GM12878 (cell line): ENCODE data around the gene NCAPD3. TPM values are rescaled to one million over a fixed set of nuclear protein-coding genes. Genes with fewer than 3 reads are reported as not detected.
A peak's percentile ranks its signal among the peaks of the same experiment; 100 is the strongest.

Experiments used
- ATAC-seq: fragments of 200-7000 bp; cut with Tn5 transposase; 3 replicates; pipeline ENCODE4 v1.9.1; 2020; ENCODE audit warnings: mild to moderate bottlenecking, moderate library complexity
- Bru-seq: library from RNA; stranded (reverse); fragments of 400-500 nt; gene quantifications from one replicate; lab custom pipeline; 2021; lab: Mats Ljungman, UMichigan
- BruChase-seq, 2 experiments: library from RNA; stranded (reverse); fragments of 400-500 nt; gene quantifications; one replicate each; lab custom pipeline; 2021; lab: Mats Ljungman, UMichigan
- BruUV-seq: library from RNA; stranded (reverse); fragments of 400-500 nt; replicated peaks from 2 replicates; lab custom pipeline; 2021; lab: Mats Ljungman, UMichigan
- CTCF ChIA-PET: fragments of 300-600 bp; sonication (Branson Sonifier 250); formaldehyde crosslinking; extraction: SDS; loops from one replicate; lab custom pipeline; 2021; ENCODE audit warnings: inconsistent platforms; lab: Yijun Ruan, JAX
- POLR2A ChIA-PET: fragments of 350-600 bp; formaldehyde crosslinking; extraction: SDS; loops from one replicate; lab custom pipeline; 2021; ENCODE audit warnings: inconsistent platforms; lab: Charles Lee
- RAD21 ChIA-PET: fragments of 300-600 bp; sonication (Branson Sonifier 250); formaldehyde crosslinking; loops from one replicate; lab custom pipeline; 2023; ENCODE audit warnings: antibody characterized with exemption; ENCODE audit not compliant: unreplicated experiment; lab: Charles Lee
- SMC1A ChIA-PET: fragments of 300-600 bp; sonication (Branson Sonifier 250); formaldehyde crosslinking; loops from one replicate; lab custom pipeline; 2023; ENCODE audit not compliant: unreplicated experiment, uncharacterized antibody; lab: Charles Lee
- DNase-seq: peaks from one replicate; pipeline ENCODE4 v3.0.0-alpha.2; 2011; ENCODE audit warnings: low read depth, low spot score
- FAIRE-seq: peaks from 3 replicates; lab custom pipeline; 2011; peaks lifted over from hg19 to GRCh38; lab: Jason Lieb, UNC
- H2AFZ ChIP-seq: 2 replicates; pipeline ENCODE4 v1.6.0; 2011; ENCODE audit warnings: low read depth, low read length, control low read depth; ENCODE audit not compliant: control insufficient read depth
- H3K27ac ChIP-seq: 2 replicates; pipeline ENCODE4 v1.5.1; 2011; ENCODE audit warnings: control low read depth; ENCODE audit not compliant: control insufficient read depth, insufficient read depth
- H3K27me3 ChIP-seq, 2 experiments: replicated peaks in 1 of 2; 2 replicates each; pipeline versions ENCODE4 v1.6.0 to v1.6.1; 2011; ENCODE audit warnings: low read length in 1 of 2; ENCODE audit not compliant: control insufficient read depth in 2 of 2, insufficient read depth in 2 of 2
- H3K36me3 ChIP-seq, 2 experiments: 2 replicates each; pipeline ENCODE4 v1.5.1; 2011; ENCODE audit warnings: low read length in 1 of 2; ENCODE audit not compliant: control insufficient read depth in 2 of 2, insufficient read depth in 2 of 2
- H3K4me1 ChIP-seq: 2 replicates; pipeline ENCODE4 v1.6.1; 2011; ENCODE audit warnings: mild to moderate bottlenecking, low read length, moderate library complexity, mixed read lengths; ENCODE audit not compliant: control insufficient read depth, insufficient read depth
- H3K4me2 ChIP-seq: 2 replicates; pipeline ENCODE4 v1.6.0; 2011; ENCODE audit warnings: control low read depth; ENCODE audit not compliant: control insufficient read depth, insufficient read depth
- H3K4me3 ChIP-seq: fragments of 200-600 bp; sonication (generic); 2 replicates; pipeline ENCODE4 v1.5.1; 2016
- H3K79me2 ChIP-seq: 2 replicates; pipeline ENCODE4 v1.6.0; 2011; ENCODE audit warnings: low read length; ENCODE audit not compliant: control insufficient read depth, insufficient read depth
- H3K9ac ChIP-seq: 2 replicates; pipeline ENCODE4 v1.8.0; 2011; ENCODE audit warnings: low read length, control low read depth, mixed read lengths; ENCODE audit not compliant: control insufficient read depth, insufficient read depth
- H3K9me3 ChIP-seq: replicated peaks from 3 replicates; pipeline ENCODE4 v1.5.1; 2011; ENCODE audit warnings: mild to moderate bottlenecking, low read length; ENCODE audit not compliant: control insufficient read depth, insufficient read depth
- H4K20me1 ChIP-seq: 2 replicates; pipeline ENCODE4 v1.6.0; 2011; ENCODE audit not compliant: control insufficient read depth, insufficient read depth
- MEF2B ChIP-seq: fragments of 450-650 bp; IDR thresholded peaks from 2 replicates; pipeline ENCODE4 v1.6.1; 2018; ENCODE audit warnings: mild to moderate bottlenecking, moderate library complexity; ENCODE audit not compliant: partially characterized antibody, poor library complexity, severe bottlenecking
- MTA3 ChIP-seq: IDR thresholded peaks from 2 replicates; pipeline ENCODE4 v1.6.1; 2012; ENCODE audit warnings: low read length, inconsistent platforms, borderline replicate concordance
- NBN ChIP-seq: fragments of 450-650 bp; IDR thresholded peaks from 2 replicates; pipeline ENCODE4 v1.6.1; 2016
- SUZ12 ChIP-seq: fragments of 200-600 bp; sonication (generic); IDR thresholded peaks from one replicate; pipeline ENCODE4 v1.6.1; 2018; ENCODE audit warnings: antibody characterized with exemption, mild to moderate bottlenecking; ENCODE audit not compliant: unreplicated experiment
- TCF12 ChIP-seq: IDR thresholded peaks from 2 replicates; pipeline ENCODE4 v1.6.1; 2011; ENCODE audit warnings: low read depth, mild to moderate bottlenecking, low read length
- YBX1 ChIP-seq: fragments of 450-650 bp; IDR thresholded peaks from 2 replicates; pipeline ENCODE4 v1.6.1; 2016; ENCODE audit warnings: antibody characterized with exemption
- WGBS: methylation state at CpG from one replicate; pipeline ENCODE4 v1.1.6; 2016; ENCODE audit warnings: low lambda C conversion rate; ENCODE audit not compliant: insufficient replicate concordance, insufficient coverage; ENCODE audit errors: missing lambda C conversion rate; 5-methylcytosine and 5-hydroxymethylcytosine counted together
- in situ Hi-C: fragments of 300-500 bp; cut with MboI; formaldehyde crosslinking; loops from 9 replicates; pipeline ENCODE4 v1.14.3; 2018; ENCODE audit warnings: mixed read lengths
- intact Hi-C: fragments of 100-400 bp; cut with micrococcal nuclease; formaldehyde crosslinking; loops from one replicate; pipeline ENCODE4 v1.14.2; 2022; ENCODE audit not compliant: unreplicated experiment
- long read RNA-seq, 2 experiments: library from polyadenylated mRNA; unstranded; transcript quantifications; one replicate each; pipeline ENCODE4 v2.0.0, GENCODE V29; 2019 to 2020
- polyA minus RNA-seq, 3 experiments: library from RNA; depleted of rRNA, polyadenylated mRNA; stranded (reverse); fragments of >200 nt; gene quantifications; 2 replicates each; pipeline ENCODE4 v1.2.3, GENCODE V29; 2011
- polyA plus RNA-seq, 11 experiments: library from polyadenylated mRNA; depleted of rRNA in 4 of 11; unstranded in 6 of 11; stranded (reverse) in 5 of 11; fragments of >200 nt; fragmentation: Nextera tagmentation in 4 of 11; fragmentation: Illumina TruSeq in 1 of 11; extraction: Ambion mirVana in 4 of 11; extraction: Trizol in 1 of 11; gene quantifications; 1 replicate in 1 of 11; 2 replicates in 10 of 11; pipeline versions ENCODE4 v1.2.1 to v1.2.3, GENCODE V29; 2011 to 2016; ENCODE audit warnings: inconsistent platforms in 2 of 11, missing spikeins in 2 of 11, low read depth in 1 of 11
- total RNA-seq, 4 experiments: library from RNA; depleted of rRNA in 3 of 4; stranded (reverse); fragments of >200 nt in 3 of 4; fragmentation: Illumina TruSeq in 1 of 4; extraction: Trizol in 1 of 4; gene quantifications; 2 replicates each; pipeline versions ENCODE4 v1.2.1 to v1.2.3, GENCODE V29; 2013 to 2021
- TF ChIP-seq, protein P1 (sequence below): IDR thresholded peaks from 2 replicates; pipeline ENCODE4 v1.6.1; 2012; ENCODE audit warnings: low read depth, low read length, improper control_type of control experiment
- TF ChIP-seq, protein P2 (sequence below): fragments of 450-650 bp; conservative IDR thresholded peaks from 2 replicates; pipeline ENCODE4 v1.6.1; 2017; ENCODE audit warnings: mild to moderate bottlenecking, moderate library complexity

Gene NCAPD3, protein sequence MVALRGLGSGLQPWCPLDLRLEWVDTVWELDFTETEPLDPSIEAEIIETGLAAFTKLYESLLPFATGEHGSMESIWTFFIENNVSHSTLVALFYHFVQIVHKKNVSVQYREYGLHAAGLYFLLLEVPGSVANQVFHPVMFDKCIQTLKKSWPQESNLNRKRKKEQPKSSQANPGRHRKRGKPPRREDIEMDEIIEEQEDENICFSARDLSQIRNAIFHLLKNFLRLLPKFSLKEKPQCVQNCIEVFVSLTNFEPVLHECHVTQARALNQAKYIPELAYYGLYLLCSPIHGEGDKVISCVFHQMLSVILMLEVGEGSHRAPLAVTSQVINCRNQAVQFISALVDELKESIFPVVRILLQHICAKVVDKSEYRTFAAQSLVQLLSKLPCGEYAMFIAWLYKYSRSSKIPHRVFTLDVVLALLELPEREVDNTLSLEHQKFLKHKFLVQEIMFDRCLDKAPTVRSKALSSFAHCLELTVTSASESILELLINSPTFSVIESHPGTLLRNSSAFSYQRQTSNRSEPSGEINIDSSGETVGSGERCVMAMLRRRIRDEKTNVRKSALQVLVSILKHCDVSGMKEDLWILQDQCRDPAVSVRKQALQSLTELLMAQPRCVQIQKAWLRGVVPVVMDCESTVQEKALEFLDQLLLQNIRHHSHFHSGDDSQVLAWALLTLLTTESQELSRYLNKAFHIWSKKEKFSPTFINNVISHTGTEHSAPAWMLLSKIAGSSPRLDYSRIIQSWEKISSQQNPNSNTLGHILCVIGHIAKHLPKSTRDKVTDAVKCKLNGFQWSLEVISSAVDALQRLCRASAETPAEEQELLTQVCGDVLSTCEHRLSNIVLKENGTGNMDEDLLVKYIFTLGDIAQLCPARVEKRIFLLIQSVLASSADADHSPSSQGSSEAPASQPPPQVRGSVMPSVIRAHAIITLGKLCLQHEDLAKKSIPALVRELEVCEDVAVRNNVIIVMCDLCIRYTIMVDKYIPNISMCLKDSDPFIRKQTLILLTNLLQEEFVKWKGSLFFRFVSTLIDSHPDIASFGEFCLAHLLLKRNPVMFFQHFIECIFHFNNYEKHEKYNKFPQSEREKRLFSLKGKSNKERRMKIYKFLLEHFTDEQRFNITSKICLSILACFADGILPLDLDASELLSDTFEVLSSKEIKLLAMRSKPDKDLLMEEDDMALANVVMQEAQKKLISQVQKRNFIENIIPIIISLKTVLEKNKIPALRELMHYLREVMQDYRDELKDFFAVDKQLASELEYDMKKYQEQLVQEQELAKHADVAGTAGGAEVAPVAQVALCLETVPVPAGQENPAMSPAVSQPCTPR (N-terminal part only)
- total RNA-seq (2013; cell fraction: nucleolus; rRNA removed): 128 and 132 TPM in 2 replicates
- 38.2 and 44.6 TPM in 2 replicates for total RNA-seq (2014; rRNA removed)
- total RNA-seq (2014; rRNA removed; fragmentation: Illumina TruSeq; extraction: Trizol): 45.9 and 47.1 TPM in 2 replicates
- total RNA-seq (2021): 54.6 and 56.6 TPM in 2 replicates
- polyA plus RNA-seq (2011; ENCODE audit: low read depth): 17.0 TPM
- 49.3 and 58.2 TPM in 2 replicates for polyA plus RNA-seq (2011; rRNA removed)
- 47.3 and 55.5 TPM in 2 replicates for polyA plus RNA-seq (2011; cell fraction: cytosol; rRNA removed)
- polyA plus RNA-seq (2011; cell fraction: nucleus; rRNA removed): 146 and 171 TPM in 2 replicates
- 22.8 and 31.9 TPM in 2 replicates for polyA plus RNA-seq (2012)
- 47.9 and 52.5 TPM in 2 replicates for polyA plus RNA-seq (2014; fragmentation: Illumina TruSeq; extraction: Trizol)
- 10 to 100 TPM; 14.9 to 17.5 TPM for polyA plus RNA-seq (2014; fragmentation: Nextera tagmentation; extraction: Ambion mirVana)
- polyA plus RNA-seq (2014; rRNA removed): 45.2 and 51.8 TPM in 2 replicates
- 10 to 100 TPM; 48.4 to 51.0 TPM for polyA plus RNA-seq (2016; fragmentation: Nextera tagmentation; extraction: Ambion mirVana)
- polyA minus RNA-seq (2011; rRNA and poly(A)+ RNA removed): 72.6 and 80.8 TPM in 2 replicates
- 29.9 and 37.0 TPM in 2 replicates for polyA minus RNA-seq (2011; cell fraction: cytosol; rRNA and poly(A)+ RNA removed)
- 64.7 and 112 TPM in 2 replicates for polyA minus RNA-seq (2011; cell fraction: nucleus; rRNA and poly(A)+ RNA removed)
- percentile 73 among the genes with signal in this experiment for Bru-seq, nascent RNA
- percentile 80 among the genes with signal in this experiment for BruChase-seq, experiment 1, labeled RNA remaining after a 6-hour chase
- BruChase-seq, experiment 2, labeled RNA remaining after a 2-hour chase: percentile 78 among the genes with signal in this experiment
- long read RNA-seq, experiment 1, full-length matches to known transcripts: 1 of 8 reads
- long read RNA-seq, experiment 1, partial matches to known transcripts: 4 of 8 reads
- long read RNA-seq, experiment 1, other reads (novel, unspliced or antisense): 3 of 8 reads
- long read RNA-seq, experiment 2, partial matches to known transcripts: 45 of 58 reads
- long read RNA-seq, experiment 2, other reads (novel, unspliced or antisense): 13 of 58 reads

DNA sequence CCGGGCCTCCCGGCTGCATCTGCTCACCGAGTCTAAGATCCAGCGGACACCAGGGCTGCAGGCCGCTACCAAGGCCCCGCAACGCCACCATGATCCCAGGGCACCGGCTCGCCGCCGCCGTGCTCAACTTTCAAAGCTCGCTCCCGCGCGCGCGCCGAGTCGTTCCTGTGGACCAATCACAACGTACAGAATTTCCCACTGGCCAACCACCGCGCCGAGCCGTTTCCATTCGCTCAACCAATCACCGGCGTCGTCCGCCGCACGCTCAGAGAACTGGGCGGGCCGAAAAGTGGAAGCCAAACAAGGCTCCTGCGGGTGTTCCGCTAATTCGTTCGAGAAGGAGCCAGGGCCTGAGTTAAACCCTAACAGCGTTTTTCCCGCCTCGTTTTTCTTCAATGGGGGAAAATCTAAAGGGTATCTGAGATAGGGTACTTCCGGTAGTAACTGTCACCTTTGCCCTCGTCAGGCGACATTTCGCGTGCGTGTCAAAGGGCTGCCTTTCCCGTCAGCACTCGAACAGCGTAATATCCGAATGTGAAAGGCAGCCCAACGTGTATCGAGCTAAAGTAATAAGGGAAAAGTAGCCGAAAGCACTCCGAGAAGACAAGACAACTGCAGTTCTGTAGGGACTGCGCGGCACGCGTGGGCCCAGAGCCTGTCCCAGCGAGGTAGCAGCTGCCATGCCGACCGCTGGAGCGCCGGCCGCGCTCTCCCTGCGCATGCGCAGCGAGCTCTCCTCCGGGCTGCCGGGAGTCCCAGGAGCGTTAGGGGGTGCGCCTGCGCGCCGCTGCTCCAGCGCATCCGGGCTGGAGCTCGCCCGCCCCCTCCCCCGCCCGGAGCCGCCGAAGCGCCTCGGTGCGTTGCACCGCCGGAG is at the start of gene NCAPD3, which contains the start of gene VPS26B:
Gene NCAPD3 (minus strand): TSS at position 132 of the 874 bp plus-strand sequence. CDS start 41 bp downstream, at position 91.
Gene VPS26B (plus strand): TSS at position 836 of the 874 bp plus-strand sequence. CDS start 452 bp downstream, outside the sequence.
- in situ Hi-C loops: no loop called here
- ATAC-seq (peak; percentile 90), FAIRE-seq (peak; percentile 56), DNase-seq (peak; percentile 77)
- SMC1A ChIA-PET: interaction anchor here (0.6 to 1.2 kb wide), 5 partner anchors 12 to 28 kb away, joined by 3 to 4 read pairs (median 3); no protein-coding TSS in a partner anchor
- peak within 1 kb of the TSS; percentile 96 for H3K4me2 ChIP-seq
- POLR2A ChIA-PET: interaction anchor here (0.6 to 1.9 kb wide), 6 partner anchors 15 to 100 kb away, joined by 3 to 8 read pairs (median 3); partner anchors contain the start of genes ACAD8 and THYN1
- peaks cover 19% of the 10 kb centered on the region for H3K4me1 ChIP-seq
- no peaks in the 10 kb centered on the region for H3K27me3 ChIP-seq
- H3K27ac ChIP-seq: peak within 1 kb of the TSS; percentile 91
- BruUV-seq: no TSS peak
- peaks cover 0 to 3% of the 10 kb centered on the region in 2 experiments; a peak in 3 of 4 replicates for H3K36me3 ChIP-seq
- intact Hi-C loops: loop anchor here (2.0 kb wide), 2 partner anchors 15 to 29 kb away; partner anchors contain the start of genes ACAD8 and THYN1
- RAD21 ChIA-PET: interaction anchor here (0.5 to 1.6 kb wide), 5 partner anchors 13 to 52 kb away, joined by 3 read pairs; partner anchors contain the start of gene GLB1L3
- peak within 1 kb of the TSS; percentile 97 for H2AFZ ChIP-seq
- CTCF ChIA-PET: interaction anchor here (1.1 to 2.5 kb wide), 5 partner anchors 10 to 38 kb away, joined by 3 to 9 read pairs (median 5); no protein-coding TSS in a partner anchor
- H3K9me3 ChIP-seq: no peaks in the 10 kb centered on the region
- peak within 1 kb of the TSS; percentile 74 for H3K4me3 ChIP-seq
- 1% methylated on average over 77 of the region's 89 CpGs for WGBS
- peaks cover 29% of the 10 kb centered on the region for H3K79me2 ChIP-seq
- 0 out of 2 replicates have a peak, but pooled peaks cover 7% of the 10 kb centered on the region for H4K20me1 ChIP-seq
- peak within 1 kb of the TSS; percentile 79 for H3K9ac ChIP-seq
- TF ChIP-seq SUZ12 (no peak), YBX1 (no peak), TCF12 (peak; percentile 63), NBN (peak; percentile 81), MEF2B (peak; percentile 28), MTA3 (no peak)
- TF ChIP-seq, protein P1, sequence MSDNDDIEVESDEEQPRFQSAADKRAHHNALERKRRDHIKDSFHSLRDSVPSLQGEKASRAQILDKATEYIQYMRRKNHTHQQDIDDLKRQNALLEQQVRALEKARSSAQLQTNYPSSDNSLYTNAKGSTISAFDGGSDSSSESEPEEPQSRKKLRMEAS: peak; percentile 46; the same call in 1 of the 2 replicates
- TF ChIP-seq, protein P2, sequence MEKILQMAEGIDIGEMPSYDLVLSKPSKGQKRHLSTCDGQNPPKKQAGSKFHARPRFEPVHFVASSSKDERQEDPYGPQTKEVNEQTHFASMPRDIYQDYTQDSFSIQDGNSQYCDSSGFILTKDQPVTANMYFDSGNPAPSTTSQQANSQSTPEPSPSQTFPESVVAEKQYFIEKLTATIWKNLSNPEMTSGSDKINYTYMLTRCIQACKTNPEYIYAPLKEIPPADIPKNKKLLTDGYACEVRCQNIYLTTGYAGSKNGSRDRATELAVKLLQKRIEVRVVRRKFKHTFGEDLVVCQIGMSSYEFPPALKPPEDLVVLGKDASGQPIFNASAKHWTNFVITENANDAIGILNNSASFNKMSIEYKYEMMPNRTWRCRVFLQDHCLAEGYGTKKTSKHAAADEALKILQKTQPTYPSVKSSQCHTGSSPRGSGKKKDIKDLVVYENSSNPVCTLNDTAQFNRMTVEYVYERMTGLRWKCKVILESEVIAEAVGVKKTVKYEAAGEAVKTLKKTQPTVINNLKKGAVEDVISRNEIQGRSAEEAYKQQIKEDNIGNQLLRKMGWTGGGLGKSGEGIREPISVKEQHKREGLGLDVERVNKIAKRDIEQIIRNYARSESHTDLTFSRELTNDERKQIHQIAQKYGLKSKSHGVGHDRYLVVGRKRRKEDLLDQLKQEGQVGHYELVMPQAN: peak; percentile 92
